ENCODE data around the gene TOM1. TPM values are rescaled to one million over a fixed set of nuclear protein-coding genes. Genes with fewer than 3 reads are reported as not detected.

The TOM1 gene
- total RNA-seq, 2 experiments from 2014 or later = 25.8 to 26.3 TPM

- H3K27ac Mint-ChIP-seq = no peak overlapping the region
- peaks cover 3% of the 10 kb centered on the region for H3K36me3 Mint-ChIP-seq (ENCODE audit: low read depth)
- intact Hi-C loops (cut with micrococcal nuclease) = no loop called here
- no peaks in the 10 kb centered on the region for H3K9me3 Mint-ChIP-seq
- CTCF ChIA-PET = interaction anchor here (0.5 kb wide), 1 partner anchor 74 kb away, joined by 4 read pairs; no protein-coding TSS in a partner anchor
- DNase-seq = no peak
- no peaks in the 10 kb centered on the region for H3K27me3 Mint-ChIP-seq (ENCODE audit: low read depth)
- peaks cover 14% of the 10 kb centered on the region for H3K4me1 Mint-ChIP-seq (ENCODE audit: low read depth)
- H3K4me3 Mint-ChIP-seq = no peak overlapping the region
Observed at GRCh38 chr22:35318346-35319215, 18.9 kb downstream of the TOM1 start.

GRCh38 chr22:35319244-35319985 is 19.7 kb downstream of the TOM1 start:
- CTCF ChIA-PET = no interaction called here
- peaks cover 7% of the 10 kb centered on the region for H3K4me1 Mint-ChIP-seq (ENCODE audit: low read depth)
- no peaks in the 10 kb centered on the region for H3K27me3 Mint-ChIP-seq (ENCODE audit: low read depth)
- H3K4me3 Mint-ChIP-seq = no peak overlapping the region
- peaks cover 6% of the 10 kb centered on the region for H3K36me3 Mint-ChIP-seq (ENCODE audit: low read depth)
- no peaks in the 10 kb centered on the region for H3K9me3 Mint-ChIP-seq
- H3K27ac Mint-ChIP-seq = no peak overlapping the region
- intact Hi-C loops (cut with micrococcal nuclease) = no loop called here
- no peak for DNase-seq

- CTCF ChIA-PET = no interaction called here
- Mint-ChIP-seq H3K27me3 (ENCODE audit: low read depth) (no peaks in the 10 kb centered on the region), H3K4me3 (no peak overlapping the region), H3K9me3 (no peaks in the 10 kb centered on the region), H3K4me1 (ENCODE audit: low read depth) (no peaks in the 10 kb centered on the region), H3K27ac (no peak overlapping the region), H3K36me3 (ENCODE audit: low read depth) (peaks cover 9% of the 10 kb centered on the region)
- DNase-seq = no peak
- intact Hi-C loops (cut with micrococcal nuclease) = no loop called here
Observed at GRCh38 chr22:35322126-35322525, 22.4 kb downstream of the TOM1 start.

- H3K36me3 Mint-ChIP-seq (ENCODE audit: low read depth) = peaks cover 9% of the 10 kb centered on the region
- no peak overlapping the region for H3K4me3 Mint-ChIP-seq
- no peaks in the 10 kb centered on the region for H3K27me3 Mint-ChIP-seq (ENCODE audit: low read depth)
- intact Hi-C loops (cut with micrococcal nuclease) = no loop called here
- H3K27ac Mint-ChIP-seq = no peak overlapping the region
- no peak for DNase-seq
- CTCF ChIA-PET = no interaction called here
- H3K9me3 Mint-ChIP-seq = no peaks in the 10 kb centered on the region
- H3K4me1 Mint-ChIP-seq (ENCODE audit: low read depth) = no peaks in the 10 kb centered on the region
Observed at GRCh38 chr22:35322893-35323292, 23.2 kb downstream of the TOM1 start.

DNA sequence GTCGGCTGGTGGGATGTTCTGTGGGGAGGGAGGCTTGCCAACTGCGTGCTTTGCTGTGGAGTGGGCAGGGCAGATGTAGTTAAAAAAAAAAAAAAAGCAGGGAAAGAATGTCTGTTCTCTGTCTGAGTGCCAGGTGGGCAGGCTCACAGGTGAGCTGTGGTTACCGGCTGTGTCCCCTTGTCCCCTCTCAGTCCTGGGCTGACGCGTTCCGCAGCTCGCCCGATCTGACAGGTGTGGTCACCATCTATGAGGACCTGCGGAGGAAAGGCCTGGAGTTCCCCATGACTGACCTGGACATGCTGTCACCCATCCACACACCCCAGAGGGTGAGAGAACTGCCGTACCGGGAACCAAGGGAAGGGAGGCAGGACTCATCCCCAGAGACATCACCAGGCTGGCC is 23.6 kb downstream of the TOM1 start:
- intact Hi-C loops (cut with micrococcal nuclease) = no loop called here
- no peak overlapping the region for H3K4me3 Mint-ChIP-seq
- H3K4me1 Mint-ChIP-seq (ENCODE audit: low read depth) = peaks cover 3% of the 10 kb centered on the region
- CTCF ChIA-PET = no interaction called here
- H3K27ac Mint-ChIP-seq = no peak overlapping the region
- no peaks in the 10 kb centered on the region for H3K27me3 Mint-ChIP-seq (ENCODE audit: low read depth)
- peaks cover 9% of the 10 kb centered on the region for H3K36me3 Mint-ChIP-seq (ENCODE audit: low read depth)
- no peaks in the 10 kb centered on the region for H3K9me3 Mint-ChIP-seq
- no peak for DNase-seq

GRCh38 chr22:35324067-35324466 is 24.4 kb downstream of the TOM1 start:
- CTCF ChIA-PET = no interaction called here
- Mint-ChIP-seq H3K4me1 (ENCODE audit: low read depth) (peaks cover 5% of the 10 kb centered on the region), H3K36me3 (ENCODE audit: low read depth) (peaks cover 9% of the 10 kb centered on the region), H3K27me3 (ENCODE audit: low read depth) (no peaks in the 10 kb centered on the region), H3K27ac (no peak overlapping the region), H3K4me3 (no peak overlapping the region), H3K9me3 (no peaks in the 10 kb centered on the region)
- intact Hi-C loops (cut with micrococcal nuclease) = no loop called here
- no peak for DNase-seq

DNA sequence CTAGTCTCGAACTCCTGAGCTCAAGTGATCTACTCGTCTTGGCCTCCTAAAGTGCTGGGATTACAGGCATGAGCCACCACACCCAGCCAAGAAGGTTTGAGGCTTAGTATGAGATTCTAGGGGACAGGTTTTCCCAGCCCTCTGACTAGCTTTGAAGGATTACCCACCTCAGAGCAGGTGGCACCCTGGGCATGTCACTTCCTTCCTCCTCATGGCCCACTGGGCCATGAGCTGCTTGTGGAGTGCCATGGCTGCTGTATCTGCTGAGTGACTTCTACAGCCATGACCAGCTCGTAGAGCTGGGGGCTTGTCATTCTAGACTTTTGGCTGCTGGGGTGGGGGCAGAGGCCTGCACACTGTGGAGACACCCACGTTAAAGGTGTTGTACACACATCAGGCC is 25.1 kb downstream of the TOM1 start:
- H3K36me3 Mint-ChIP-seq (ENCODE audit: low read depth) = peaks cover 10% of the 10 kb centered on the region
- H3K9me3 Mint-ChIP-seq = no peaks in the 10 kb centered on the region
- H3K4me1 Mint-ChIP-seq (ENCODE audit: low read depth) = peaks cover 10% of the 10 kb centered on the region
- DNase-seq = no peak
- H3K4me3 Mint-ChIP-seq = no peak overlapping the region
- CTCF ChIA-PET = no interaction called here
- intact Hi-C loops (cut with micrococcal nuclease) = no loop called here
- H3K27ac Mint-ChIP-seq = no peak overlapping the region
- H3K27me3 Mint-ChIP-seq (ENCODE audit: low read depth) = no peaks in the 10 kb centered on the region

DNA sequence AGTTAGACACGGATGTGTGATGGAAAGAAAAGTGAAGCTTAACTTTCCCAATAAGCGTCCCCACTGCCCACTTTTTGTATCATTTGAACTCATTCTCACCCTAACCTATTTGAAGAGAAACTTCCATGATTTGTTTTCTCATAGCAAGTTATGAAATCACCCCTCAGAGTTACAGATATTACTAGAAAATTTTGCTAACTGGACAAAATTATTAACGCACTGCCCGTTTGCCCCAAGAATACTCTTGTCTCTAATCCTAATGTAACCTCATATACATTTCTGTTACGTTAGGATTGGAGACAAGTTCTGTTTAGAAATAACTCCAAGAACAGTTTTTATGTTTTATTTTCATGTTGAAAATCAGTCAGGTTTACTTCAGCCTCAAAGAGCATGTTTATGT is 25.5 kb downstream of the TOM1 start:
- Mint-ChIP-seq H3K4me1 (ENCODE audit: low read depth) (peaks cover 15% of the 10 kb centered on the region), H3K9me3 (no peaks in the 10 kb centered on the region), H3K36me3 (ENCODE audit: low read depth) (peaks cover 11% of the 10 kb centered on the region), H3K27me3 (ENCODE audit: low read depth) (no peaks in the 10 kb centered on the region), H3K4me3 (no peak overlapping the region), H3K27ac (no peak overlapping the region)
- intact Hi-C loops (cut with micrococcal nuclease) = no loop called here
- CTCF ChIA-PET = no interaction called here
- DNase-seq = no peak

GRCh38 chr22:35326854-35327562 is 27.3 kb downstream of the TOM1 start:
- DNase-seq = no peak
- CTCF ChIA-PET = interaction anchor here (0.6 to 1.3 kb wide), 3 partner anchors 20 to 96 kb away, joined by 3 read pairs; no protein-coding TSS in a partner anchor
- peaks cover 24% of the 10 kb centered on the region for H3K4me1 Mint-ChIP-seq (ENCODE audit: low read depth)
- H3K27me3 Mint-ChIP-seq (ENCODE audit: low read depth) = no peaks in the 10 kb centered on the region
- no peak overlapping the region for H3K27ac Mint-ChIP-seq
- H3K9me3 Mint-ChIP-seq = no peaks in the 10 kb centered on the region
- H3K4me3 Mint-ChIP-seq = no peak overlapping the region
- H3K36me3 Mint-ChIP-seq (ENCODE audit: low read depth) = peaks cover 21% of the 10 kb centered on the region
- intact Hi-C loops (cut with micrococcal nuclease) = no loop called here

DNA sequence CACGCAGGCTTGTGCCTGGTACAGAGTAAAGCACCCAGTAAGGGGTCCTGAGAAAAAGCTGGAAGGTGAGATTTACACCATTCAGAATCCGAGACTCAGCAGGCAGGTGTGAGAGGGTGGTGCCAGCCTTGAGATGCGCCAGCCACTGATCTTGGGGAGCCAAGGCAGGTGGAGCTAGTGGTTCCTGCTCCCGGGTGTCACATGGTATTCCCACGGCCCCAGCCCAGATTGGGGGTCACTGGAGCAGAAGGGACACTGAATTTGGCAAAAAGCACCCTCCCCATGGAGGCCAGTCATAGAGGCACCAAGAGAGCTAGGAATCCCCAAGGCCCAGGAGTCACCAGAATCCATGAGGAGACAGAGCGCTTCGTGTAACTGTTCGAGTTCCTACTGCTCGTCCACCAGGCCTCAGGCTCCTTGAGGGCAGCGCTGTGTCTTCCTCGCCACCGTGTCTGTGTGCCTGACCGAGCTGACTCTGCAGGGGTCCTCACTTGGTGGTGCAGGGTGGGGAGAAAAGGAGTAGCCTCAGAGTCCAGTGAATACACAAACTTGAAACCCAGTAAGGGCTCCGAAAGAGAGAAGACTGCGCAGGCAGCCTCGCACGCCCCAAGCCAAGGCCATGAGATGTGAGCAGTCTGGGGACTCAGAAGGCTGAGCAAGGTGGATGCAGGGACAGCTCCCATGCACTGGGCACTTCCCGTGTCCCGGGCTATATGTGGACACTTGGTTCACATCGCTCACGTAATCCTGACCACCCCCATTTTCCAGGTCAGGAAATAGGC is 28.2 kb downstream of the TOM1 start:
- no peak overlapping the region for H3K4me3 Mint-ChIP-seq
- no peaks in the 10 kb centered on the region for H3K27me3 Mint-ChIP-seq (ENCODE audit: low read depth)
- no peak for DNase-seq
- intact Hi-C loops (cut with micrococcal nuclease) = no loop called here
- H3K4me1 Mint-ChIP-seq (ENCODE audit: low read depth) = peaks cover 24% of the 10 kb centered on the region
- H3K36me3 Mint-ChIP-seq (ENCODE audit: low read depth) = peaks cover 28% of the 10 kb centered on the region
- H3K9me3 Mint-ChIP-seq = no peaks in the 10 kb centered on the region
- CTCF ChIA-PET = interaction anchor here (0.6 to 1.3 kb wide), 4 partner anchors 21 to 97 kb away, joined by 3 to 4 read pairs (median 3); no protein-coding TSS in a partner anchor
- H3K27ac Mint-ChIP-seq = no peak overlapping the region

DNA sequence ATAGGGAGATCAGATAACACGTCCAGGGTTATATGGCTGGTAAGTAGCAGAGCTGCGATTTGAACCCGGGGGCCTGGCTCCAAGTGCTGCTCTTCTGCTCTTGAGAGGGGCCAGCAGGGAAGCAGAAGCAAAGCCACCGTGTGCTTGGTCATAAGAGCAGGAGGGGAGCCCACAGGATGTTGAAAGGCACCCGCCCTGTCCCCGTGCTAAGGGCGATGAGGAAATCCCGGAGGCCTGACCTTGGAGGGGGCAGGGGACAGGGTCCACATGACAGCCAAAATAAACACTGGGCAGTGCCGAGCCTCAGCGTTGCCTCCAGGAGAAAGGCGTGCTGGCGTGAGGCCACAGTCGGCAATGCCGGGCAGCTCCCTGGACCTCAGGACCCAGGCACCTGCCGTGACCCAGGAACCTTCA is 28.8 kb downstream of the TOM1 start:
- intact Hi-C loops (cut with micrococcal nuclease) = no loop called here
- CTCF ChIA-PET = interaction anchor here (0.9 to 1.3 kb wide), 2 partner anchors 71 to 97 kb away, joined by 3 to 4 read pairs; no protein-coding TSS in a partner anchor
- Mint-ChIP-seq H3K27me3 (ENCODE audit: low read depth) (no peaks in the 10 kb centered on the region), H3K36me3 (ENCODE audit: low read depth) (peaks cover 30% of the 10 kb centered on the region), H3K27ac (no peak overlapping the region), H3K9me3 (no peaks in the 10 kb centered on the region), H3K4me3 (no peak overlapping the region), H3K4me1 (ENCODE audit: low read depth) (peaks cover 27% of the 10 kb centered on the region)
- DNase-seq = no peak
